DND-41 (cell line): ENCODE results near the gene KLHL6.

Source experiments
- ATAC-seq: fragments of 200-7000 bp; cut with Tn5 transposase; 3 replicates; pipeline ENCODE4 v1.9.1; 2021; ENCODE audit warnings: low read depth; ENCODE audit not compliant: insufficient read depth
- DNase-seq: peaks from one replicate; pipeline ENCODE4 v3.0.0-alpha.2; 2020
- H2AFZ ChIP-seq: 2 replicates; pipeline ENCODE4 v1.6.0; 2012; ENCODE audit warnings: low read depth, low read length
- H3K27ac ChIP-seq: 2 replicates; pipeline ENCODE4 v1.5.1; 2012; ENCODE audit warnings: low read length, inconsistent platforms
- H3K27me3 ChIP-seq: fragments of 200-600 bp; sonication (generic); 2 replicates; pipeline ENCODE4 v1.6.0; 2012; ENCODE audit warnings: low read length, mild to moderate bottlenecking, inconsistent platforms; ENCODE audit not compliant: insufficient read depth, poor library complexity
- H3K36me3 ChIP-seq: 2 replicates; pipeline ENCODE4 v1.5.1; 2012; ENCODE audit warnings: low read length, inconsistent platforms; ENCODE audit not compliant: insufficient read depth
- H3K4me1 ChIP-seq: 2 replicates; pipeline ENCODE4 v1.5.1; 2012; ENCODE audit warnings: mild to moderate bottlenecking, low read length; ENCODE audit not compliant: insufficient read depth
- H3K4me2 ChIP-seq: 2 replicates; pipeline ENCODE4 v1.6.0; 2012; ENCODE audit warnings: mild to moderate bottlenecking, moderate library complexity, low read length, inconsistent platforms; ENCODE audit not compliant: insufficient read depth
- H3K4me3 ChIP-seq, 2 experiments: fragments of 200-600 bp in 1 of 2; shearing (Covaris generic) in 1 of 2; 2 replicates each; pipeline ENCODE4 v1.5.1; 2012 to 2016; ENCODE audit warnings: inconsistent platforms in 2 of 2, low read length in 2 of 2, mild to moderate bottlenecking in 2 of 2, low read depth in 1 of 2, moderate library complexity in 1 of 2
- H3K79me2 ChIP-seq: 2 replicates; pipeline ENCODE4 v1.6.0; 2012; ENCODE audit warnings: low read length, inconsistent platforms; ENCODE audit not compliant: insufficient read depth
- H3K9ac ChIP-seq: 2 replicates; pipeline ENCODE4 v1.6.0; 2012; ENCODE audit warnings: low read depth, mild to moderate bottlenecking, inconsistent platforms, low read length, moderate library complexity
- H3K9me3 ChIP-seq: 2 replicates; pipeline ENCODE4 v1.5.1; 2012; ENCODE audit warnings: low read length, moderate library complexity, mild to moderate bottlenecking, inconsistent platforms; ENCODE audit not compliant: insufficient read depth, severe bottlenecking
- H4K20me1 ChIP-seq: 2 replicates; pipeline ENCODE4 v1.6.0; 2012; ENCODE audit warnings: low read length; ENCODE audit not compliant: insufficient read depth
- CTCF ChIP-seq: IDR thresholded peaks from 2 replicates; pipeline ENCODE4 v1.5.1; 2012; ENCODE audit warnings: borderline replicate concordance, low read length, moderate library complexity, mild to moderate bottlenecking; ENCODE audit not compliant: poor library complexity, severe bottlenecking; ENCODE audit errors: extremely low read depth
- EZH2 ChIP-seq: IDR thresholded peaks from 3 replicates; pipeline ENCODE4 v1.6.1; 2012; ENCODE audit warnings: borderline replicate concordance, low read depth, mild to moderate bottlenecking, moderate library complexity, low read length, inconsistent platforms; ENCODE audit not compliant: severe bottlenecking

KLHL6 gene

GRCh38 chr3:183500981-183501704 lies 54.4 kb downstream of the KLHL6 start:
- Histone ChIP-seq H4K20me1 (no peaks in the 10 kb centered on the region), H3K4me1 (no peaks in the 10 kb centered on the region), H3K4me3 (no peak overlapping the region), H3K9me3 (no peaks in the 10 kb centered on the region), H3K79me2 (no peaks in the 10 kb centered on the region), H2AFZ (no peak overlapping the region), H3K4me2 (no peak overlapping the region), H3K36me3 (peaks cover 66% of the 10 kb centered on the region), H3K9ac (no peak overlapping the region), H3K27me3 (no peaks in the 10 kb centered on the region), H3K27ac (no peak overlapping the region)
- DNase-seq (no peak), ATAC-seq (no peak)
- TF ChIP-seq CTCF = no peak
- no peak for TF ChIP-seq EZH2

- Histone ChIP-seq H3K4me2 (no peak overlapping the region), H3K36me3 (peaks cover 59% of the 10 kb centered on the region), H3K27me3 (no peaks in the 10 kb centered on the region), H2AFZ (no peak overlapping the region), H3K4me1 (no peaks in the 10 kb centered on the region), H3K4me3 (no peak overlapping the region), H3K79me2 (no peaks in the 10 kb centered on the region), H3K9ac (no peak overlapping the region), H3K27ac (no peak overlapping the region), H3K9me3 (no peaks in the 10 kb centered on the region), H4K20me1 (no peaks in the 10 kb centered on the region)
- no peak for ATAC-seq
- DNase-seq = no peak
- TF ChIP-seq EZH2 (no peak), CTCF (no peak)
These were observed 55.2 kb downstream of the KLHL6 start for GRCh38 chr3:183500319-183500718.

- H3K9me3 ChIP-seq = no peaks in the 10 kb centered on the region
- no peak overlapping the region for H3K4me3 ChIP-seq
- H3K36me3 ChIP-seq = peaks cover 51% of the 10 kb centered on the region
- TF ChIP-seq CTCF (no peak), EZH2 (no peak)
- no peak overlapping the region for H3K9ac ChIP-seq
- H2AFZ ChIP-seq = no peak overlapping the region
- no peak for ATAC-seq
- H3K4me1 ChIP-seq = no peaks in the 10 kb centered on the region
- H3K4me2 ChIP-seq = no peak overlapping the region
- no peaks in the 10 kb centered on the region for H3K27me3 ChIP-seq
- H4K20me1 ChIP-seq = no peaks in the 10 kb centered on the region
- H3K79me2 ChIP-seq = no peaks in the 10 kb centered on the region
- DNase-seq = no peak
- no peak overlapping the region for H3K27ac ChIP-seq
These were observed 56.9 kb downstream of the KLHL6 start for GRCh38 chr3:183498634-183499033.

- Histone ChIP-seq H3K4me2 (no peak overlapping the region), H3K4me3 (no peak overlapping the region), H3K36me3 (peaks cover 56% of the 10 kb centered on the region), H3K9ac (no peak overlapping the region), H3K27ac (no peak overlapping the region), H2AFZ (no peak overlapping the region), H4K20me1 (no peaks in the 10 kb centered on the region), H3K27me3 (no peaks in the 10 kb centered on the region), H3K4me1 (no peaks in the 10 kb centered on the region), H3K79me2 (no peaks in the 10 kb centered on the region), H3K9me3 (no peaks in the 10 kb centered on the region)
- no peak for ATAC-seq
- DNase-seq = no peak
- TF ChIP-seq EZH2 (no peak), CTCF (no peak)
These were observed 58.2 kb downstream of the KLHL6 start for GRCh38 chr3:183497313-183497712.
